Measurements from ENCODE around the gene ICA1. TPM values are rescaled to one million over a fixed set of nuclear protein-coding genes. Genes with fewer than 3 reads are reported as not detected.

The ICA1 gene
- total and polyA plus RNA-seq, 2 experiments from 2014 or later = 22.2 to 60.7 TPM

DNA sequence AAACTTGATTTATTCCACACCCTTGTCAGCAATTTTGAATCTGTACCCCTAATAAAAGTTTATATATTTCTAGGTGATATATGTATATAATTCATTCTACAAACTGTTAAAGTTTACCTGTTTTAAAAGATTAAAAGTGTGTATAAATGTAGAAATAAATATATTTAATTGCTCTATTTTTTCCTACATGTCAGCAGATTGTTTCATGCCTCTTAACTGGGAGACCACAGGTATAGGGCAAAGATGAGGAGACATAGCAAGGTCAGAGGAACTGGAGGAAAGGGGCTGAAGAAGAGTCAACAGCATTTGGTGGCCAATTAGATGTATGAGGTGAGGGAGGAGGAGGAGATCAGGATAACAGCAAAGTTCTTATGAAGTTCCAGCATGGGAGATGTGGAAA, 183.5 kb downstream of the ICA1 start:
- Histone ChIP-seq H3K27me3 (no peaks in the 10 kb centered on the region), H3K36me3 (no peaks in the 10 kb centered on the region), H3K4me1 (ENCODE audit: low read depth) (no peaks in the 10 kb centered on the region), H3K27ac (no peak overlapping the region), H3K4me3 (no peak overlapping the region), H3K9me3 (ENCODE audit: low read depth) (no peaks in the 10 kb centered on the region)
- no peak for DNase-seq (ENCODE audit: low read depth in 1 of 2, low spot score in 1 of 2)
- TF ChIP-seq, protein P1, sequence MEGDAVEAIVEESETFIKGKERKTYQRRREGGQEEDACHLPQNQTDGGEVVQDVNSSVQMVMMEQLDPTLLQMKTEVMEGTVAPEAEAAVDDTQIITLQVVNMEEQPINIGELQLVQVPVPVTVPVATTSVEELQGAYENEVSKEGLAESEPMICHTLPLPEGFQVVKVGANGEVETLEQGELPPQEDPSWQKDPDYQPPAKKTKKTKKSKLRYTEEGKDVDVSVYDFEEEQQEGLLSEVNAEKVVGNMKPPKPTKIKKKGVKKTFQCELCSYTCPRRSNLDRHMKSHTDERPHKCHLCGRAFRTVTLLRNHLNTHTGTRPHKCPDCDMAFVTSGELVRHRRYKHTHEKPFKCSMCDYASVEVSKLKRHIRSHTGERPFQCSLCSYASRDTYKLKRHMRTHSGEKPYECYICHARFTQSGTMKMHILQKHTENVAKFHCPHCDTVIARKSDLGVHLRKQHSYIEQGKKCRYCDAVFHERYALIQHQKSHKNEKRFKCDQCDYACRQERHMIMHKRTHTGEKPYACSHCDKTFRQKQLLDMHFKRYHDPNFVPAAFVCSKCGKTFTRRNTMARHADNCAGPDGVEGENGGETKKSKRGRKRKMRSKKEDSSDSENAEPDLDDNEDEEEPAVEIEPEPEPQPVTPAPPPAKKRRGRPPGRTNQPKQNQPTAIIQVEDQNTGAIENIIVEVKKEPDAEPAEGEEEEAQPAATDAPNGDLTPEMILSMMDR (IDR thresholded peaks at IDR 0.05; ENCODE audit: low read depth, low read length) = no peak

DNA sequence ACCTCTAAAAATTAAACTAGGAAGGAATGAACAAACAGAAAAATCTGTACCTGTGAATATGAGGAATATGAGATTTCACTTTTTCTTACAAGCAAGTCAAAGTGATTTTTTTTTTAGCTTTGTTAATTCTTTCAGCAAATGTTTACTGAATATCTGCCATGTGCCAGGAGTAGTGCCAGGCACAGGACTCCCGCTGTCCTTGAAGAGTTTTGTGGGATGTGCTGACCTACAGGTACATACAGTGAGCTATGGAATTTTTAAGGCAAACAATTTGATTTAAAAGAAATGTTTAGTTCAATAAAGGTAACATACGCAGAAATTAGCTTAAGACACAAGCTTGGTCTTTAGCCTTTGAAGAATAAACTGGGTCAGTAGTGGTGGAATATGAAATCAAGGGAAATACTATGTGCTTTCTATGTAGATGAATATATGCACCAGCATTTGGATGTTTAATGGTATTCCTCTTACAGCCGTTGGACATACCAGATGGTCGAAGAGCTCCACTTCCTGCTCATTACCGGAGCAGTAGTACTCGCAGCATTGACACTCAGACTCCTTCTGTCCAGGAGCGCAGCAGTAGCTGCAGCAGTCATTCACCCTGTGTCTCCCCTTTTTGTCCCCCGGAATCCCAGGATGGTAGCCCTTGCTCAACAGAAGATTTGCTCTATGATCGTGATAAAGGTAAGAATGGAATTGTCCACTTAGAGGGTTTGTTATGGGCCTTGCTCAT, 191.4 kb downstream of the ICA1 start:
- TF ChIP-seq, protein P1 (IDR thresholded peaks at IDR 0.05; ENCODE audit: low read depth, low read length) = no peak
- no peak overlapping the region for H3K27ac ChIP-seq
- no peaks in the 10 kb centered on the region for H3K27me3 ChIP-seq
- H3K4me1 ChIP-seq (ENCODE audit: low read depth) = no peaks in the 10 kb centered on the region
- no peak overlapping the region for H3K4me3 ChIP-seq
- H3K36me3 ChIP-seq = no peaks in the 10 kb centered on the region
- no peak for DNase-seq (ENCODE audit: low read depth in 1 of 2, low spot score in 1 of 2)
- no peaks in the 10 kb centered on the region for H3K9me3 ChIP-seq (ENCODE audit: low read depth)

DNA sequence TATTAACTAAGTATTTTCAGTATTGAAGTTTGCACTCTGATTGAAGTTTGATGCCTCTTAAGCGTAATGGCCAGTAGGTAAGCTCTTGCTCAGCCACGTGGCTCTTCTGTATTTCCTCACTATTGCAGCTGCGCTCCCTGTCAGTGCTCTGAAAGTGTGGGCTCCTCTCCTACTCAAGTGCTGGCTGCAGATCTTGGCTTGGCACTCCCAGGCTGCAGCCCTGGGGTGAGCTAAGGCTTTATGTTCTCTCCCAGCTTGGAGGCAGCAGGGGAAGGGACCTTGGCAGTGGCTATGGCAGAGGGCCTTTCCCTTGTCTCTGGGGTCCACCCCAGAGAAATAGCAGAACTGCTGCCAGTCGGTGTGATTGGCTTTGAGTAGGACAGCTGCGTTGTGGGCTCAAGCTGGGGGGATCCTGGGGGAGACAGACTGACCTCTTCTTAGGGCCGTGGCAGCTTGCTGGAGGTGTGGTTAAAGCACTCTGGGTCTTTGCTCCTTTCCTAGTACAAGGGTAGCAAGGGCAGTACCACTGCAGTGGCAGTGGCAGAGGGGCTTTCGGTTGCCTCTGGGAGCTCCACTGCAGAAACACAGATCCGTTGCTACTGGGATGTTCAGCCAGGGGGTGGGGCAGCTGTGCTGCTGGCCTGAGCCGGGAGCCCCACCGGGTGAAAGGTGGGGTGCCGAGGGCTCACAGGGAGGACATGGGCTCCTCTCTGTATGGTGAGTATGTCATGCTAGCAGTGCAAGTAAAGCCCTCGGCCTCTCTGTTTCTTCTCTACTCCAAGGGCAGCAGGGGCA, 192.9 kb downstream of the ICA1 start:
- Histone ChIP-seq H3K9me3 (ENCODE audit: low read depth) (no peaks in the 10 kb centered on the region), H3K4me1 (ENCODE audit: low read depth) (no peaks in the 10 kb centered on the region), H3K27ac (no peak overlapping the region), H3K27me3 (no peaks in the 10 kb centered on the region), H3K4me3 (no peak overlapping the region), H3K36me3 (no peaks in the 10 kb centered on the region)
- TF ChIP-seq, protein P1 (IDR thresholded peaks at IDR 0.05; ENCODE audit: low read depth, low read length) = no peak
- DNase-seq (ENCODE audit: low read depth in 1 of 2, low spot score in 1 of 2) = no peak

DNA sequence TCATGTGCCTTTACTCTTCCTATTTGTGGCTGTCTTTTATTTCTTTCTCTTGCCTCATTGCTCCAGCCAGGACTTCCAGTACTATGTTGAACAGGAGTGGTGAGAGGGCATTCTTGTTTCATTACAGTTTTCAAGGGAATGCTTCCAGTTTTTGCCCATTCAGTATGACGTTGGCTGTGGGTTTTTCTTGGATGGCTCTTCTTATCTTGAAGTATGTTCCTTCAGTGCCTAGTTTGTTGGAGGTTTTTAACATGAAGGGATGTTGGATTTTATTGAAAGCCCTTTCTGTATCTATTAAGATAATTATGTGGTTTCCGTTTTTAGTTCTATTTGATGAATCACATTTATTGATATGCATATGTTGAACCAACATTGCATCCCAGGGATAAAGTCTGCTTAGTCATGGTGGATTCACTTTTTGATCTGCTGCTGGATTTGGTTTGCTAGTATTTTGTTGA, 196.6 kb downstream of the ICA1 start:
- Histone ChIP-seq H3K4me3 (no peak overlapping the region), H3K4me1 (ENCODE audit: low read depth) (no peaks in the 10 kb centered on the region), H3K9me3 (ENCODE audit: low read depth) (no peaks in the 10 kb centered on the region), H3K27me3 (no peaks in the 10 kb centered on the region), H3K36me3 (no peaks in the 10 kb centered on the region), H3K27ac (no peak overlapping the region)
- DNase-seq (ENCODE audit: low read depth in 1 of 2, low spot score in 1 of 2) = peak in 1 of 2 donors; percentile 81
- TF ChIP-seq, protein P1 (IDR thresholded peaks at IDR 0.05; ENCODE audit: low read depth, low read length) = no peak

DNA sequence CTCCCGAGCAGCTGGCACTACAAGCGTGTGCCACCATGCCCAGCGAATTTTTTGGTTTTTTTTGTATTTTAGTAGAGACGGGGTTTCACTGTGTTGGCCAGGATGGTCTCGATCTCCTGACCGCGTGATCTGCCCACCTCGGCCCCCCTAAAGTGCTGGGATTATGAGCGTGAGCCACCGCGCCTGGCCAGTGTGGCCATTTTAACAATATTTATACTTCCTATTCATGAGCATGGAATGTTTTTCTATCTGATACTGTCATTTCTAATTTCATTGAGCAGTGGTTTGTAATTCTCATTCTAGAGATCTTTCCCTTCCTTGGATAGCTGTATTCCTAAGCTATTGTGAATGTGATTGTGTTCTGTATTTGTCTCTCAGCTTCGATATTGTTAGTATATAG, 197.1 kb downstream of the ICA1 start:
- no peak for DNase-seq (ENCODE audit: low read depth in 1 of 2, low spot score in 1 of 2)
- Histone ChIP-seq H3K4me3 (no peak overlapping the region), H3K27ac (no peak overlapping the region), H3K4me1 (ENCODE audit: low read depth) (no peaks in the 10 kb centered on the region), H3K27me3 (no peaks in the 10 kb centered on the region), H3K36me3 (no peaks in the 10 kb centered on the region), H3K9me3 (ENCODE audit: low read depth) (no peaks in the 10 kb centered on the region)
- TF ChIP-seq, protein P1 (IDR thresholded peaks at IDR 0.05; ENCODE audit: low read depth, low read length) = no peak

Measured in cardiac muscle cell (in vitro differentiated cells and primary cell).